A549 (cell line): Measurements from ENCODE around the gene OR6X1. TPM values are rescaled to one million over a fixed set of nuclear protein-coding genes. Genes with fewer than 3 reads are reported as not detected.

ENCODE experiments used
- FOXS1 ChIP-seq: fragments of 250-450 bp; sonication (Bioruptor Pico); IDR thresholded peaks from 2 replicates; pipeline ENCODE4 v1.5.0; 2020; ENCODE audit warnings: mild to moderate bottlenecking, moderate library complexity
- RNF2 ChIP-seq: fragments of 200-600 bp; sonication (generic); IDR thresholded peaks from 2 replicates; pipeline ENCODE4 v1.6.1; 2016; ENCODE audit warnings: low read depth, mild to moderate bottlenecking, antibody characterized with exemption, moderate library complexity, borderline replicate concordance
- polyA plus RNA-seq, 4 experiments: library from polyadenylated mRNA; depleted of rRNA in 3 of 4; stranded (reverse); fragments of >200 nt; fragmentation: RNase III in 1 of 4; extraction: RNeasy Plus Mini Kit Qiagen cat#74134 plus additional on column Dnase treatment in 1 of 4; gene quantifications; 2 replicates in 3 of 4; 3 replicates in 1 of 4; pipeline ENCODE4 v1.2.3, GENCODE V29; 2011 to 2017
- small RNA-seq, 6 experiments: library from RNA; depleted of rRNA; stranded (forward); fragments of <200 nt; gene quantifications; one replicate each; pipeline ENCODE3, GENCODE V24; 2012

The OR6X1 gene
- polyA plus RNA-seq, 2 of the 4 experiments (the other 2 are of a cell fraction) = not detected

GRCh38 chr11:123704341-123704740 is 50.0 kb downstream of the OR6X1 start (continued):
- TF ChIP-seq RNF2 (no peak), FOXS1 (no peak)
- TF ChIP-seq, all 56 proteins: peak for 0

Small RNA genes lying within 50 kb of the gene (small RNA-seq; reads per million reads assigned to genes)
- gene RNU1-21P = 0 to 0.19 (median 0.02) reads per million in 6 experiments

Other genes starting within 250 kb of the OR6X1 start
- 0.37 and 0.40 TPM in 2 replicates for gene SCN3B, start 99.9 kb downstream of the OR6X1 start, polyA plus RNA-seq (2011; rRNA removed)
- gene SCN3B, start 99.9 kb downstream of the OR6X1 start, polyA plus RNA-seq (2017; fragmentation: RNase III; extraction: RNeasy Plus Mini Kit Qiagen cat#74134 plus additional on column Dnase treatment) = 0.17 to 0.25 TPM (median 0.18 TPM) in 3 replicates
- gene ZNF202, start 12.9 kb downstream of the OR6X1 start, polyA plus RNA-seq (2011; rRNA removed) = 14.2 and 14.4 TPM in 2 replicates
- 10.0 to 12.9 TPM (median 11.9 TPM) in 3 replicates for gene ZNF202, start 12.9 kb downstream of the OR6X1 start, polyA plus RNA-seq (2017; fragmentation: RNase III; extraction: RNeasy Plus Mini Kit Qiagen cat#74134 plus additional on column Dnase treatment)
- gene OR6M1, start 51.8 kb upstream of the OR6X1 start, polyA plus RNA-seq (2011; rRNA removed) = not detected in 2 replicates
- gene OR6M1, start 51.8 kb upstream of the OR6X1 start, polyA plus RNA-seq (2017; fragmentation: RNase III; extraction: RNeasy Plus Mini Kit Qiagen cat#74134 plus additional on column Dnase treatment) = not detected in 3 replicates
- gene TMEM225, start 131.2 kb upstream of the OR6X1 start, polyA plus RNA-seq (2011; rRNA removed) = not detected in 2 replicates
- gene TMEM225, start 131.2 kb upstream of the OR6X1 start, polyA plus RNA-seq (2017; fragmentation: RNase III; extraction: RNeasy Plus Mini Kit Qiagen cat#74134 plus additional on column Dnase treatment) = not detected in 3 replicates
- gene OR8D4, start 147.6 kb upstream of the OR6X1 start, polyA plus RNA-seq (2011; rRNA removed) = not detected in 2 replicates
- not detected in 3 replicates for gene OR8D4, start 147.6 kb upstream of the OR6X1 start, polyA plus RNA-seq (2017; fragmentation: RNase III; extraction: RNeasy Plus Mini Kit Qiagen cat#74134 plus additional on column Dnase treatment)
- not detected in 2 replicates for gene OR4D5, start 185.1 kb upstream of the OR6X1 start, polyA plus RNA-seq (2011; rRNA removed)
- not detected in 3 replicates for gene OR4D5, start 185.1 kb upstream of the OR6X1 start, polyA plus RNA-seq (2017; fragmentation: RNase III; extraction: RNeasy Plus Mini Kit Qiagen cat#74134 plus additional on column Dnase treatment)
- gene OR6T1, start 189.3 kb upstream of the OR6X1 start, polyA plus RNA-seq (2011; rRNA removed) = not detected in 2 replicates
- gene OR6T1, start 189.3 kb upstream of the OR6X1 start, polyA plus RNA-seq (2017; fragmentation: RNase III; extraction: RNeasy Plus Mini Kit Qiagen cat#74134 plus additional on column Dnase treatment) = not detected in 3 replicates
- not detected in 2 replicates for gene OR10S1, start 223.3 kb upstream of the OR6X1 start, polyA plus RNA-seq (2011; rRNA removed)
- not detected in 3 replicates for gene OR10S1, start 223.3 kb upstream of the OR6X1 start, polyA plus RNA-seq (2017; fragmentation: RNase III; extraction: RNeasy Plus Mini Kit Qiagen cat#74134 plus additional on column Dnase treatment)
- gene OR10G6, start 240.6 kb upstream of the OR6X1 start, polyA plus RNA-seq (2011; rRNA removed) = not detected in 2 replicates
- not detected in 3 replicates for gene OR10G6, start 240.6 kb upstream of the OR6X1 start, polyA plus RNA-seq (2017; fragmentation: RNase III; extraction: RNeasy Plus Mini Kit Qiagen cat#74134 plus additional on column Dnase treatment)